Caco-2 (cell line): ENCODE measurements around the gene CISH. TPM values are rescaled to one million over a fixed set of nuclear protein-coding genes. Genes with fewer than 3 reads are reported as not detected.

ENCODE experiments used
- BruUV-seq: library from RNA; stranded (reverse); fragments of 400-500 nt; replicated peaks from 2 replicates; lab custom pipeline; 2021; lab: Mats Ljungman, UMichigan
- CTCF ChIA-PET: fragments of 300-600 bp; sonication (Branson Sonifier 250); formaldehyde crosslinking; loops from one replicate; lab custom pipeline; 2022; ENCODE audit warnings: antibody characterized with exemption; lab: Charles Lee
- POLR2A ChIA-PET: fragments of 300-600 bp; sonication (Branson Sonifier 250); formaldehyde crosslinking; loops from one replicate; lab custom pipeline; 2022; ENCODE audit warnings: antibody characterized with exemption; lab: Charles Lee
- DNase-seq, 2 experiments: peaks; one replicate each; pipeline versions ENCODE4 v3.0.0 to v3.0.0-alpha.2; 2020 to 2022
- H3K27me3 ChIP-seq: replicated peaks from 2 replicates; pipeline ENCODE4 v1.6.0; 2011; ENCODE audit warnings: low read length; ENCODE audit not compliant: control insufficient read depth, insufficient read depth
- H3K36me3 ChIP-seq: 2 replicates; pipeline ENCODE4 v1.5.1; 2011; ENCODE audit warnings: low read length; ENCODE audit not compliant: control insufficient read depth, insufficient read depth
- H3K4me1 ChIP-seq: fragments of 250-450 bp; sonication (Bioruptor Pico); 2 replicates; pipeline ENCODE4 v1.5.1; 2020; ENCODE audit warnings: mild to moderate bottlenecking
- H3K4me3 ChIP-seq: 2 replicates; pipeline ENCODE4 v1.5.1; 2011; ENCODE audit warnings: low read depth, mild to moderate bottlenecking, control low read depth, low read length
- H3K9me3 ChIP-seq: fragments of 250-450 bp; sonication (Bioruptor Pico); 2 replicates; pipeline ENCODE4 v1.5.1; 2020; ENCODE audit warnings: mild to moderate bottlenecking, moderate library complexity
- H3K27ac Mint-ChIP-seq: one replicate; pipeline ENCODE4 v1.8.0; 2022; ENCODE audit warnings: mixed read lengths; ENCODE audit not compliant: unreplicated experiment
- H3K27me3 Mint-ChIP-seq: one replicate; pipeline ENCODE4 v1.8.0; 2022; ENCODE audit warnings: mixed read lengths; ENCODE audit not compliant: insufficient read depth, unreplicated experiment
- H3K36me3 Mint-ChIP-seq: one replicate; pipeline ENCODE4 v1.8.0; 2022; ENCODE audit warnings: mild to moderate bottlenecking, mixed read lengths; ENCODE audit not compliant: insufficient read depth, unreplicated experiment
- H3K4me1 Mint-ChIP-seq: one replicate; pipeline ENCODE4 v1.8.0; 2022; ENCODE audit warnings: low read depth, mixed read lengths; ENCODE audit not compliant: unreplicated experiment
- H3K4me3 Mint-ChIP-seq: one replicate; pipeline ENCODE4 v1.8.0; 2022; ENCODE audit warnings: mild to moderate bottlenecking, moderate library complexity, mixed read lengths; ENCODE audit not compliant: unreplicated experiment
- H3K9me3 Mint-ChIP-seq: one replicate; pipeline ENCODE4 v1.8.0; 2022; ENCODE audit warnings: mixed read lengths; ENCODE audit not compliant: unreplicated experiment
- CTCF ChIP-seq, 2 experiments: fragments of 200-600 bp in 1 of 2; IDR thresholded peaks; 1 replicate in 1 of 2; 2 replicates in 1 of 2; pipeline versions ENCODE4 v1.5.1 to v1.8.0; 2011 to 2022; ENCODE audit warnings: antibody characterized with exemption in 1 of 2, control low read depth in 1 of 2, inconsistent platforms in 1 of 2, low read depth in 1 of 2, low read length in 1 of 2, mild to moderate bottlenecking in 1 of 2, moderate library complexity in 1 of 2; ENCODE audit not compliant: insufficient read depth in 1 of 2, severe bottlenecking in 1 of 2, unreplicated experiment in 1 of 2
- intact Hi-C: fragments of 100-400 bp; cut with micrococcal nuclease; formaldehyde crosslinking; loops from one replicate; pipeline ENCODE4 v1.10.0; 2022; ENCODE audit not compliant: unreplicated experiment
- total RNA-seq: library from RNA; stranded (reverse); gene quantifications from 2 replicates; pipeline ENCODE4 v1.2.3, GENCODE V29; 2022

The CISH gene
- total RNA-seq, 1 experiment from 2014 or later, result 2.9 TPM

GRCh38 chr3:50577348-50577747, 34.2 kb downstream of the CISH start:
- no TSS peak for BruUV-seq
- no peak for TF ChIP-seq CTCF (IDR thresholded peaks at IDR 0.05; ENCODE audit: insufficient read depth in 1 of 2, low read depth in 1 of 2, low read length in 1 of 2, severe bottlenecking in 1 of 2, unreplicated experiment in 1 of 2)
- ChIA-PET CTCF (interaction anchor here (1.3 kb wide), 1 partner anchor 8 kb away, joined by 3 read pairs; the partner anchor contains the start of gene HEMK1), POLR2A (no interaction called here)
- Mint-ChIP-seq H3K27ac (no peak overlapping the region), H3K36me3 (no peaks in the 10 kb centered on the region), H3K9me3 (no peaks in the 10 kb centered on the region), H3K27me3 (no peaks in the 10 kb centered on the region), H3K4me1 (no peaks in the 10 kb centered on the region), H3K4me3 (no peak overlapping the region)
- peaks cover 2% of the 10 kb centered on the region for H3K36me3 ChIP-seq
- H3K4me3 ChIP-seq, result no peak overlapping the region
- intact Hi-C loops, result no loop called here
- no peak for DNase-seq
- no peaks in the 10 kb centered on the region for H3K9me3 ChIP-seq
- H3K4me1 ChIP-seq, result no peaks in the 10 kb centered on the region
- no peaks in the 10 kb centered on the region for H3K27me3 ChIP-seq

- no peak for TF ChIP-seq CTCF (IDR thresholded peaks at IDR 0.05; ENCODE audit: insufficient read depth in 1 of 2, low read depth in 1 of 2, low read length in 1 of 2, severe bottlenecking in 1 of 2, unreplicated experiment in 1 of 2)
- no peak overlapping the region for H3K27ac Mint-ChIP-seq
- Histone ChIP-seq H3K27me3 (no peaks in the 10 kb centered on the region), H3K36me3 (peaks cover 2% of the 10 kb centered on the region; the same call in 1 of the 2 replicates), H3K4me1 (no peaks in the 10 kb centered on the region), H3K4me3 (no peak overlapping the region), H3K9me3 (no peaks in the 10 kb centered on the region)
- ChIA-PET POLR2A (no interaction called here), CTCF (no interaction called here)
- BruUV-seq, result no TSS peak
- no peak overlapping the region for H3K4me3 Mint-ChIP-seq
- H3K9me3 Mint-ChIP-seq, result no peaks in the 10 kb centered on the region
- no peaks in the 10 kb centered on the region for H3K36me3 Mint-ChIP-seq
- H3K4me1 Mint-ChIP-seq, result no peaks in the 10 kb centered on the region
- no peak for DNase-seq
- no peaks in the 10 kb centered on the region for H3K27me3 Mint-ChIP-seq
- intact Hi-C loops, result no loop called here
Measured at GRCh38 chr3:50575372-50575771, 36.2 kb downstream of the CISH start.

GRCh38 chr3:50574444-50574831, 37.1 kb downstream of the CISH start:
- Mint-ChIP-seq H3K4me3 (no peak overlapping the region), H3K27ac (no peak overlapping the region), H3K9me3 (no peaks in the 10 kb centered on the region), H3K4me1 (no peaks in the 10 kb centered on the region), H3K36me3 (peaks cover 4% of the 10 kb centered on the region), H3K27me3 (no peaks in the 10 kb centered on the region)
- Histone ChIP-seq H3K9me3 (no peaks in the 10 kb centered on the region), H3K4me3 (no peak overlapping the region), H3K4me1 (0 out of 2 replicates have a peak, but pooled peaks cover 5% of the 10 kb centered on the region), H3K36me3 (peaks cover 2% of the 10 kb centered on the region; the same call in 1 of the 2 replicates), H3K27me3 (no peaks in the 10 kb centered on the region)
- intact Hi-C loops, result no loop called here
- ChIA-PET CTCF (interaction anchor here (2.4 kb wide), 1 partner anchor 37 kb away, joined by 12 read pairs; the partner anchor contains the start of gene CISH), POLR2A (no interaction called here)
- no TSS peak for BruUV-seq
- TF ChIP-seq CTCF (IDR thresholded peaks at IDR 0.05; ENCODE audit: insufficient read depth in 1 of 2, low read depth in 1 of 2, low read length in 1 of 2, severe bottlenecking in 1 of 2, unreplicated experiment in 1 of 2), result no peak
- no peak for DNase-seq
